PC-3 (cell line): ENCODE data around the gene NOTCH1.

ENCODE experiments used
- EZH2 ChIP-seq: fragments of 300-600 bp; sonication (generic); IDR thresholded peaks from one replicate; pipeline ENCODE4 v1.6.1; 2017; ENCODE audit warnings: antibody characterized with exemption, mild to moderate bottlenecking, low read length; ENCODE audit not compliant: unreplicated experiment
- EZH2phosphoT487 ChIP-seq: fragments of 300-600 bp; sonication (generic); IDR thresholded peaks from 2 replicates; pipeline ENCODE4 v1.6.1; 2018; ENCODE audit warnings: mild to moderate bottlenecking, antibody characterized with exemption, low read length, borderline replicate concordance
- TF ChIP-seq, protein P1 (sequence below): fragments of 300-600 bp; sonication (generic); conservative IDR thresholded peaks from 2 replicates; pipeline ENCODE4 v1.5.1; 2017; ENCODE audit warnings: antibody characterized with exemption, low read depth, mild to moderate bottlenecking, low read length

DNA sequence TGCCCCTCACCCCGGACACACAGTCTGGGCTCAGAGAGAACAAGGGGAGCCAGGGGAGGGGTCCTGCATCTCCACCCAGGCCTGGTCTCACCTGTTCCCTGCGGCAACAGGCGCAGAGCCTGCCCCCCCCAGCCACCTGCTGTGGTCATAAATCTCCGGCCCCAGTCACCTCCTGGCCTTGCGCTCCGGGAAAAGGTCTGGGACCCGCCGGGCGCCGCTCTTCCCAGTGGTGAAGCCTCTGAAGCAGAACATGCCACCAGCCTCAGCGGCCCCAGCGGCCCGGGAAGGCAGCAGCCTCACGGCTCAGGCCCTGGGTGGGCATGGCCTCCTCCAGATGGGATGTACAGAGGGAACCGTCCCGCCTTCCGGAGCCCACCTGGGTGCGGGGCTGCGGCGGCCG is 20.6 kb downstream of the NOTCH1 start:
- TF ChIP-seq, protein P1, sequence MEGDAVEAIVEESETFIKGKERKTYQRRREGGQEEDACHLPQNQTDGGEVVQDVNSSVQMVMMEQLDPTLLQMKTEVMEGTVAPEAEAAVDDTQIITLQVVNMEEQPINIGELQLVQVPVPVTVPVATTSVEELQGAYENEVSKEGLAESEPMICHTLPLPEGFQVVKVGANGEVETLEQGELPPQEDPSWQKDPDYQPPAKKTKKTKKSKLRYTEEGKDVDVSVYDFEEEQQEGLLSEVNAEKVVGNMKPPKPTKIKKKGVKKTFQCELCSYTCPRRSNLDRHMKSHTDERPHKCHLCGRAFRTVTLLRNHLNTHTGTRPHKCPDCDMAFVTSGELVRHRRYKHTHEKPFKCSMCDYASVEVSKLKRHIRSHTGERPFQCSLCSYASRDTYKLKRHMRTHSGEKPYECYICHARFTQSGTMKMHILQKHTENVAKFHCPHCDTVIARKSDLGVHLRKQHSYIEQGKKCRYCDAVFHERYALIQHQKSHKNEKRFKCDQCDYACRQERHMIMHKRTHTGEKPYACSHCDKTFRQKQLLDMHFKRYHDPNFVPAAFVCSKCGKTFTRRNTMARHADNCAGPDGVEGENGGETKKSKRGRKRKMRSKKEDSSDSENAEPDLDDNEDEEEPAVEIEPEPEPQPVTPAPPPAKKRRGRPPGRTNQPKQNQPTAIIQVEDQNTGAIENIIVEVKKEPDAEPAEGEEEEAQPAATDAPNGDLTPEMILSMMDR = no peak
- TF ChIP-seq EZH2phosphoT487 (no peak), EZH2 (no peak)
